SU-DHL-6 (cell line): ENCODE results near the gene PRDM10.

Source experiments
- EZH2phosphoT487 ChIP-seq: fragments of 200-600 bp; sonication (generic), shearing (Covaris generic); conservative IDR thresholded peaks from 2 replicates; pipeline ENCODE4 v1.6.1; 2018; ENCODE audit warnings: mild to moderate bottlenecking, antibody characterized with exemption, low read length, moderate library complexity, mixed read lengths
- TF ChIP-seq, protein P1 (sequence below): fragments of 200-600 bp; sonication (generic); IDR thresholded peaks from one replicate; pipeline ENCODE4 v1.5.1; 2017; ENCODE audit warnings: antibody characterized with exemption, mild to moderate bottlenecking, low read length, moderate library complexity; ENCODE audit not compliant: insufficient read depth, poor library complexity, severe bottlenecking

DNA sequence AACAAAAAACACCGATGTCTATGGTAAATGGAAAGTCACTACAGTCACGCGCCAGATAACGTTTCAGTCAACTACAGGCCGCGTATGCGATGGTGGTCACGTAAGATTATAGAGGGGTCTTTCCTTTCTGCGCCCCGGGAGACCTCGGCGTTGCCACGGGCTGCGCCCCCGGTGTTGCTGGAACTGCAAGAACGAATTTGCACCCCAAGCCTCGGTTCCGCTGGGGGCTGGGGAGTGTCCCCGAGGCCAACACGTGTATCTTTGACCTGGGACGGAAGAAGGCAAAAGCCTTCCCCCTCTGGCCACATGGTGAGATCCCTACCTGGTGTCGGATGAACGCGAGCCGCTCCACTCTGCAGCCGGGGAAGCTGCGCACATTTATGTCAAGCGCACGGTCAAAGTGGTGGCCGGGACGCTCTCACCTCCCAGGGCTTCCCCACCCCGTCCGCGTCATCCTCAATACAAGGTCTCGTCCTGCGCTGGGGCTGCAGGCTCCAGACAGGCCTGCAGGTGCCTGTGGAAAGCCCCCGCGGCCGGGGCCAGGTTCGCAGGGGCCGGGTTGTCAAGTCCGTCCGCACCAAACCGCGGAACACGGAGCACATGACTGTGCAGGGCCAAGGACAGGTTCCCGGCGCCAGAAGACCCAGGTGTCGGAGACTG lies 37.8 kb upstream of the PRDM10 start:
- TF ChIP-seq, protein P1, sequence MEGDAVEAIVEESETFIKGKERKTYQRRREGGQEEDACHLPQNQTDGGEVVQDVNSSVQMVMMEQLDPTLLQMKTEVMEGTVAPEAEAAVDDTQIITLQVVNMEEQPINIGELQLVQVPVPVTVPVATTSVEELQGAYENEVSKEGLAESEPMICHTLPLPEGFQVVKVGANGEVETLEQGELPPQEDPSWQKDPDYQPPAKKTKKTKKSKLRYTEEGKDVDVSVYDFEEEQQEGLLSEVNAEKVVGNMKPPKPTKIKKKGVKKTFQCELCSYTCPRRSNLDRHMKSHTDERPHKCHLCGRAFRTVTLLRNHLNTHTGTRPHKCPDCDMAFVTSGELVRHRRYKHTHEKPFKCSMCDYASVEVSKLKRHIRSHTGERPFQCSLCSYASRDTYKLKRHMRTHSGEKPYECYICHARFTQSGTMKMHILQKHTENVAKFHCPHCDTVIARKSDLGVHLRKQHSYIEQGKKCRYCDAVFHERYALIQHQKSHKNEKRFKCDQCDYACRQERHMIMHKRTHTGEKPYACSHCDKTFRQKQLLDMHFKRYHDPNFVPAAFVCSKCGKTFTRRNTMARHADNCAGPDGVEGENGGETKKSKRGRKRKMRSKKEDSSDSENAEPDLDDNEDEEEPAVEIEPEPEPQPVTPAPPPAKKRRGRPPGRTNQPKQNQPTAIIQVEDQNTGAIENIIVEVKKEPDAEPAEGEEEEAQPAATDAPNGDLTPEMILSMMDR = no peak
- TF ChIP-seq EZH2phosphoT487 = no peak
